Neural cell (in vitro differentiated cells): ENCODE measurements around the gene TSGA10IP. TPM values are rescaled to one million over a fixed set of nuclear protein-coding genes. Genes with fewer than 3 reads are reported as not detected.

ENCODE experiments used
- H2AFZ ChIP-seq: fragments of 200-600, 300-800 bp; sonication (generic), shearing (Covaris generic); 2 replicates; pipeline ENCODE4 v1.6.0; 2014; ENCODE audit warnings: low read depth, mild to moderate bottlenecking, antibody characterized with exemption, low read length, moderate library complexity
- H3F3A ChIP-seq: fragments of 200-600 bp; shearing (Covaris generic); 2 replicates; pipeline ENCODE4 v1.6.1; 2016; ENCODE audit warnings: mild to moderate bottlenecking, moderate library complexity, mixed read lengths, antibody characterized with exemption, low read length; ENCODE audit not compliant: insufficient read depth, poor library complexity, severe bottlenecking
- H3K27ac ChIP-seq: fragments of 200-600, 300-800 bp; sonication (generic), shearing (Covaris generic); 2 replicates; pipeline ENCODE4 v1.5.1; 2014; ENCODE audit warnings: mild to moderate bottlenecking, low read length, moderate library complexity
- H3K27me3 ChIP-seq: fragments of 300-800, 200-600 bp; sonication (generic), shearing (Covaris generic); 2 replicates; pipeline ENCODE4 v1.6.0; 2014; ENCODE audit warnings: mild to moderate bottlenecking, low read depth, low read length, moderate library complexity; ENCODE audit not compliant: insufficient read depth
- H3K36me3 ChIP-seq: fragments of 300-800, 200-600 bp; sonication (generic), shearing (Covaris generic); 2 replicates; pipeline ENCODE4 v1.5.1; 2014; ENCODE audit warnings: mild to moderate bottlenecking, antibody characterized with exemption, low read length, moderate library complexity; ENCODE audit not compliant: insufficient read depth
- H3K4me2 ChIP-seq: fragments of 300-800, 200-600 bp; sonication (generic), shearing (Covaris generic); 2 replicates; pipeline ENCODE4 v1.6.0; 2014; ENCODE audit warnings: mild to moderate bottlenecking, low read length
- H3K4me3 ChIP-seq: fragments of 300-800, 200-600 bp; sonication (generic), shearing (Covaris generic); 2 replicates; pipeline ENCODE4 v1.5.1; 2014; ENCODE audit warnings: mild to moderate bottlenecking, low read length, moderate library complexity
- H3K79me2 ChIP-seq: fragments of 200-600 bp; shearing (Covaris generic); replicated peaks from 2 replicates; pipeline ENCODE4 v1.6.0; 2014; ENCODE audit warnings: mild to moderate bottlenecking, low read length, moderate library complexity; ENCODE audit not compliant: insufficient read depth
- H3K9ac ChIP-seq: fragments of 300-800, 200-600 bp; sonication (generic), shearing (Covaris generic); 2 replicates; pipeline ENCODE4 v1.6.1; 2016; ENCODE audit warnings: mild to moderate bottlenecking, low read length, mixed read lengths
- H3K9me2 ChIP-seq: fragments of 200-600 bp; shearing (Covaris generic); 2 replicates; pipeline ENCODE4 v1.6.1; 2016; ENCODE audit warnings: mild to moderate bottlenecking, low read length, mixed read lengths; ENCODE audit not compliant: insufficient read depth
- H3K9me3 ChIP-seq: fragments of 200-600, 300-800 bp; sonication (generic), shearing (Covaris generic); 2 replicates; pipeline ENCODE4 v1.6.1; 2016; ENCODE audit warnings: mild to moderate bottlenecking, mixed run types, low read length, moderate library complexity, mixed read lengths
- H4K20me1 ChIP-seq: fragments of 200-600 bp; shearing (Covaris generic); 2 replicates; pipeline ENCODE4 v1.6.1; 2016; ENCODE audit warnings: mild to moderate bottlenecking, mixed run types; ENCODE audit not compliant: insufficient read depth
- EP300 ChIP-seq: fragments of 450-650 bp; conservative IDR thresholded peaks from 2 replicates; pipeline ENCODE4 v1.6.1; 2014; ENCODE audit warnings: antibody characterized with exemption, mild to moderate bottlenecking, moderate library complexity; ENCODE audit not compliant: poor library complexity, severe bottlenecking
- EZH2 ChIP-seq: fragments of 200-600, 300-800 bp; shearing (Covaris generic), sonication (generic); IDR thresholded peaks from 2 replicates; pipeline ENCODE4 v1.6.1; 2014; ENCODE audit warnings: antibody characterized with exemption, low read length, borderline replicate concordance, mild to moderate bottlenecking; ENCODE audit not compliant: insufficient read depth, poor library complexity, severe bottlenecking
- MXI1 ChIP-seq: fragments of 450-650 bp; conservative IDR thresholded peaks from 2 replicates; pipeline ENCODE4 v1.6.1; 2014; ENCODE audit warnings: antibody characterized with exemption, mild to moderate bottlenecking; ENCODE audit not compliant: poor library complexity, severe bottlenecking
- POLR2AphosphoS5 ChIP-seq: IDR thresholded peaks from 2 replicates; pipeline ENCODE4 v1.6.1; 2012
- RAD21 ChIP-seq: fragments of 450-650 bp; conservative IDR thresholded peaks from 2 replicates; pipeline ENCODE4 v1.6.1; 2014; ENCODE audit warnings: antibody characterized with exemption, mild to moderate bottlenecking, moderate library complexity
- SMC3 ChIP-seq: fragments of 450-650 bp; conservative IDR thresholded peaks from 2 replicates; pipeline ENCODE4 v1.6.1; 2014; ENCODE audit warnings: antibody characterized with exemption, mild to moderate bottlenecking, moderate library complexity; ENCODE audit not compliant: poor library complexity
- TAF1 ChIP-seq: IDR thresholded peaks from 2 replicates; pipeline ENCODE4 v1.6.1; 2012; ENCODE audit warnings: low read depth
- polyA plus RNA-seq: library from polyadenylated mRNA; depleted of rRNA; stranded (reverse); fragments of >200 nt; gene quantifications from 2 replicates; pipeline ENCODE4 v1.2.3, GENCODE V29; 2014
- TF ChIP-seq, protein P1 (sequence below): fragments of 450-650 bp; IDR thresholded peaks from 2 replicates; pipeline ENCODE4 v1.5.1; 2014; ENCODE audit warnings: antibody characterized with exemption, mild to moderate bottlenecking, moderate library complexity; ENCODE audit not compliant: poor library complexity, severe bottlenecking
- TF ChIP-seq, protein P2 (sequence below): IDR thresholded peaks from 2 replicates; pipeline ENCODE4 v1.6.1; 2012; ENCODE audit warnings: borderline replicate concordance

TSGA10IP gene
- polyA plus RNA-seq, 1 donor from 2014 or later = 0.53 TPM

GRCh38 chr11:65972116-65972515 is 26.8 kb downstream of the TSGA10IP start:
- Histone ChIP-seq H4K20me1 (no peaks in the 10 kb centered on the region), H2AFZ (no peak overlapping the region), H3K4me2 (no peak overlapping the region), H3K27me3 (no peaks in the 10 kb centered on the region), H3K27ac (no peak overlapping the region), H3K9ac (no peak overlapping the region), H3K36me3 (no peaks in the 10 kb centered on the region), H3K79me2 (no peaks in the 10 kb centered on the region), H3F3A (no peaks in the 10 kb centered on the region), H3K9me2 (no peaks in the 10 kb centered on the region), H3K9me3 (no peaks in the 10 kb centered on the region), H3K4me3 (no peak overlapping the region)
- TF ChIP-seq EZH2 (no peak), TAF1 (no peak), SMC3 (no peak), RAD21 (no peak), MXI1 (no peak), EP300 (no peak), POLR2AphosphoS5 (no peak)
- TF ChIP-seq, protein P1, sequence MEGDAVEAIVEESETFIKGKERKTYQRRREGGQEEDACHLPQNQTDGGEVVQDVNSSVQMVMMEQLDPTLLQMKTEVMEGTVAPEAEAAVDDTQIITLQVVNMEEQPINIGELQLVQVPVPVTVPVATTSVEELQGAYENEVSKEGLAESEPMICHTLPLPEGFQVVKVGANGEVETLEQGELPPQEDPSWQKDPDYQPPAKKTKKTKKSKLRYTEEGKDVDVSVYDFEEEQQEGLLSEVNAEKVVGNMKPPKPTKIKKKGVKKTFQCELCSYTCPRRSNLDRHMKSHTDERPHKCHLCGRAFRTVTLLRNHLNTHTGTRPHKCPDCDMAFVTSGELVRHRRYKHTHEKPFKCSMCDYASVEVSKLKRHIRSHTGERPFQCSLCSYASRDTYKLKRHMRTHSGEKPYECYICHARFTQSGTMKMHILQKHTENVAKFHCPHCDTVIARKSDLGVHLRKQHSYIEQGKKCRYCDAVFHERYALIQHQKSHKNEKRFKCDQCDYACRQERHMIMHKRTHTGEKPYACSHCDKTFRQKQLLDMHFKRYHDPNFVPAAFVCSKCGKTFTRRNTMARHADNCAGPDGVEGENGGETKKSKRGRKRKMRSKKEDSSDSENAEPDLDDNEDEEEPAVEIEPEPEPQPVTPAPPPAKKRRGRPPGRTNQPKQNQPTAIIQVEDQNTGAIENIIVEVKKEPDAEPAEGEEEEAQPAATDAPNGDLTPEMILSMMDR = no peak

GRCh38 chr11:65973439-65974110 is 28.3 kb downstream of the TSGA10IP start:
- TF ChIP-seq EP300 = no peak
- TF ChIP-seq, protein P2, sequence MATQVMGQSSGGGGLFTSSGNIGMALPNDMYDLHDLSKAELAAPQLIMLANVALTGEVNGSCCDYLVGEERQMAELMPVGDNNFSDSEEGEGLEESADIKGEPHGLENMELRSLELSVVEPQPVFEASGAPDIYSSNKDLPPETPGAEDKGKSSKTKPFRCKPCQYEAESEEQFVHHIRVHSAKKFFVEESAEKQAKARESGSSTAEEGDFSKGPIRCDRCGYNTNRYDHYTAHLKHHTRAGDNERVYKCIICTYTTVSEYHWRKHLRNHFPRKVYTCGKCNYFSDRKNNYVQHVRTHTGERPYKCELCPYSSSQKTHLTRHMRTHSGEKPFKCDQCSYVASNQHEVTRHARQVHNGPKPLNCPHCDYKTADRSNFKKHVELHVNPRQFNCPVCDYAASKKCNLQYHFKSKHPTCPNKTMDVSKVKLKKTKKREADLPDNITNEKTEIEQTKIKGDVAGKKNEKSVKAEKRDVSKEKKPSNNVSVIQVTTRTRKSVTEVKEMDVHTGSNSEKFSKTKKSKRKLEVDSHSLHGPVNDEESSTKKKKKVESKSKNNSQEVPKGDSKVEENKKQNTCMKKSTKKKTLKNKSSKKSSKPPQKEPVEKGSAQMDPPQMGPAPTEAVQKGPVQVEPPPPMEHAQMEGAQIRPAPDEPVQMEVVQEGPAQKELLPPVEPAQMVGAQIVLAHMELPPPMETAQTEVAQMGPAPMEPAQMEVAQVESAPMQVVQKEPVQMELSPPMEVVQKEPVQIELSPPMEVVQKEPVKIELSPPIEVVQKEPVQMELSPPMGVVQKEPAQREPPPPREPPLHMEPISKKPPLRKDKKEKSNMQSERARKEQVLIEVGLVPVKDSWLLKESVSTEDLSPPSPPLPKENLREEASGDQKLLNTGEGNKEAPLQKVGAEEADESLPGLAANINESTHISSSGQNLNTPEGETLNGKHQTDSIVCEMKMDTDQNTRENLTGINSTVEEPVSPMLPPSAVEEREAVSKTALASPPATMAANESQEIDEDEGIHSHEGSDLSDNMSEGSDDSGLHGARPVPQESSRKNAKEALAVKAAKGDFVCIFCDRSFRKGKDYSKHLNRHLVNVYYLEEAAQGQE = no peak
- no peak for TF ChIP-seq POLR2AphosphoS5
- Histone ChIP-seq H3K36me3 (no peaks in the 10 kb centered on the region), H3K79me2 (no peaks in the 10 kb centered on the region), H2AFZ (no peak overlapping the region), H3K9me2 (no peaks in the 10 kb centered on the region), H3K4me3 (no peak overlapping the region), H3F3A (no peaks in the 10 kb centered on the region), H3K9ac (no peak overlapping the region), H3K27me3 (no peaks in the 10 kb centered on the region), H3K27ac (no peak overlapping the region), H4K20me1 (no peaks in the 10 kb centered on the region), H3K4me2 (no peak overlapping the region), H3K9me3 (no peaks in the 10 kb centered on the region)
